Stomach (tissue), 4 donors: Measurements from ENCODE around the gene C1R.

Experiments used
- EP300 ChIP-seq: sonication (generic); formaldehyde crosslinking; IDR thresholded peaks from one replicate; pipeline ENCODE4 v1.6.1; 2017; ENCODE audit warnings: antibody characterized with exemption
- POLR2A ChIP-seq, 4 donors: fragments of 450-650 bp; IDR thresholded peaks; one replicate each; pipeline ENCODE4 v1.6.1; 2016; ENCODE audit warnings: antibody characterized with exemption in 4 of 4, control low read depth in 2 of 4, mild to moderate bottlenecking in 1 of 4, moderate library complexity in 1 of 4
- POLR2AphosphoS5 ChIP-seq, 3 donors: sonication (generic); formaldehyde crosslinking; IDR thresholded peaks; one replicate each; pipeline ENCODE4 v1.6.1; 2016; ENCODE audit warnings: antibody characterized with exemption in 3 of 3
- TF ChIP-seq, protein P1 (sequence below), 7 experiments: fragments of 450-650 bp in 4 of 7; fragments of 200-600 bp in 3 of 7; sonication (generic) in 3 of 7; IDR thresholded peaks; one replicate each; pipeline ENCODE4 v1.5.1; 2016 to 2019; ENCODE audit warnings: antibody characterized with exemption in 7 of 7, control low read depth in 2 of 7, mild to moderate bottlenecking in 1 of 7

DNA sequence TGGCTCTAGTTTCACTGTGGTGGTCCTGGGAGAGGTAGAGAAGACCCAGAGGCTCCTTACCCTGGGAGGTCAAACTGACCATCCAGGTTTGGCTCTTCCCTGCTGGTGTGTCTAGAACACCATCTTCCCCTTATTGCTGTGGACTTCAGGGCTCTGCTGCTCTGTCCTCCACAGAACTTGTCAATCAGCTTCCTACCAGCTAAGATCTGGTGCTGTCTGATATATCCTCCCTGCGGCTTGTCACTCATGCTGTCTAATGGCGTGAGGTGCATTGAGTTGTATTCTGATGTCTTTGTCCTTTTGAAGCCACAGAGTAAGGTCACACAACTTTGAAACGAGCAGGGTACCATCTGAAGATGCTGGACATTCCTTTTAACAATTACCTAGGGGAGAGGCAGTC, 24.0 kb upstream of the C1R start:
- TF ChIP-seq, protein P1, sequence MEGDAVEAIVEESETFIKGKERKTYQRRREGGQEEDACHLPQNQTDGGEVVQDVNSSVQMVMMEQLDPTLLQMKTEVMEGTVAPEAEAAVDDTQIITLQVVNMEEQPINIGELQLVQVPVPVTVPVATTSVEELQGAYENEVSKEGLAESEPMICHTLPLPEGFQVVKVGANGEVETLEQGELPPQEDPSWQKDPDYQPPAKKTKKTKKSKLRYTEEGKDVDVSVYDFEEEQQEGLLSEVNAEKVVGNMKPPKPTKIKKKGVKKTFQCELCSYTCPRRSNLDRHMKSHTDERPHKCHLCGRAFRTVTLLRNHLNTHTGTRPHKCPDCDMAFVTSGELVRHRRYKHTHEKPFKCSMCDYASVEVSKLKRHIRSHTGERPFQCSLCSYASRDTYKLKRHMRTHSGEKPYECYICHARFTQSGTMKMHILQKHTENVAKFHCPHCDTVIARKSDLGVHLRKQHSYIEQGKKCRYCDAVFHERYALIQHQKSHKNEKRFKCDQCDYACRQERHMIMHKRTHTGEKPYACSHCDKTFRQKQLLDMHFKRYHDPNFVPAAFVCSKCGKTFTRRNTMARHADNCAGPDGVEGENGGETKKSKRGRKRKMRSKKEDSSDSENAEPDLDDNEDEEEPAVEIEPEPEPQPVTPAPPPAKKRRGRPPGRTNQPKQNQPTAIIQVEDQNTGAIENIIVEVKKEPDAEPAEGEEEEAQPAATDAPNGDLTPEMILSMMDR (IDR thresholded peaks at IDR 0.05), result no peak
- TF ChIP-seq POLR2A (IDR thresholded peaks at IDR 0.05) (no peak), POLR2AphosphoS5 (IDR thresholded peaks at IDR 0.05) (no peak), EP300 (no peak)
